Measurements from ENCODE around the gene CD164. TPM values are rescaled to one million over a fixed set of nuclear protein-coding genes. Genes with fewer than 3 reads are reported as not detected.
"Not testable (repeated sequence)": the region's sequence is repeated elsewhere in the genome, so short reads cannot be mapped to it uniquely, and the experiment has no call there.

CD164 gene
- total RNA-seq, 1 experiment from 2014 or later, result 95.6 TPM

DNA sequence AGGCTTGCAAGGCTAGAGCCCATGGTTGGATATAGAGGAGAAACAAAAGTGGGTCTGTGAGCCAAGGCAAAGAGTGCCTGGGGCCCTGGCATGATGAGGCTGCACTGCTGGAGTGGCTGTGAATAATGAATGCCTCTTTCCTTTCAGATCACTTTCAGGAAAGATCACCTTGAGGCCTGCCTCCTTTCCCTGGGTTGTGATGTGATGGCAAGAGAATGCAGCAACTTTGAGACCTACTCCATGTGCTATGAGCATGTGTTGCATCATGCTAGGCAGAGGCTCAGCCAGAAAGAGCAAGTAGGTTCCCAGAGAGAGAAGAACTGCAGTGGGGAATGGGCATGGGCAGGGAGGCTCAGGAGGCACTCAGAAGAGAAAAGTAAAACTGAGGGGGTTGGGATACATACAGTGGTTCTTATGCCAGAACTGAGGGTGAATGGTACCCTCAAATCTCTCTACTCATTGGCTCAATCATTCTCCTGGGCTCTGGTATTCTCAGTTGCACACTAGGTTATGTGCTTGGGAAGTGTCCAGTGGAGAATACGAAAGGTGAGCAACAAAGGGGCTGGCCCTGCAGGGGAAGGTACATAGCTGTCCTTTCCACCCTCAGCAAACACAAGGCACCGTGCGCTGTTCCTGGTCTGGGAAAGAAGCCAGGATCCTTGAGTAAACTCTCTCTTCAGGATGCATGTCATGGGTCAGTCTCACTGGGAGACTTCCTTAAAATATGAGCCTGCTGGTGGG lies 45.9 kb downstream of the CD164 start:
- TF ChIP-seq EZH2phosphoT487 (IDR thresholded peaks at IDR 0.05; ENCODE audit: borderline replicate concordance, low read length) (no peak), EZH2 (IDR thresholded peaks at IDR 0.05; ENCODE audit: low read length, unreplicated experiment) (no peak)
- TF ChIP-seq, protein P1, sequence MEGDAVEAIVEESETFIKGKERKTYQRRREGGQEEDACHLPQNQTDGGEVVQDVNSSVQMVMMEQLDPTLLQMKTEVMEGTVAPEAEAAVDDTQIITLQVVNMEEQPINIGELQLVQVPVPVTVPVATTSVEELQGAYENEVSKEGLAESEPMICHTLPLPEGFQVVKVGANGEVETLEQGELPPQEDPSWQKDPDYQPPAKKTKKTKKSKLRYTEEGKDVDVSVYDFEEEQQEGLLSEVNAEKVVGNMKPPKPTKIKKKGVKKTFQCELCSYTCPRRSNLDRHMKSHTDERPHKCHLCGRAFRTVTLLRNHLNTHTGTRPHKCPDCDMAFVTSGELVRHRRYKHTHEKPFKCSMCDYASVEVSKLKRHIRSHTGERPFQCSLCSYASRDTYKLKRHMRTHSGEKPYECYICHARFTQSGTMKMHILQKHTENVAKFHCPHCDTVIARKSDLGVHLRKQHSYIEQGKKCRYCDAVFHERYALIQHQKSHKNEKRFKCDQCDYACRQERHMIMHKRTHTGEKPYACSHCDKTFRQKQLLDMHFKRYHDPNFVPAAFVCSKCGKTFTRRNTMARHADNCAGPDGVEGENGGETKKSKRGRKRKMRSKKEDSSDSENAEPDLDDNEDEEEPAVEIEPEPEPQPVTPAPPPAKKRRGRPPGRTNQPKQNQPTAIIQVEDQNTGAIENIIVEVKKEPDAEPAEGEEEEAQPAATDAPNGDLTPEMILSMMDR (conservative IDR thresholded peaks at IDR 0.05; ENCODE audit: low read depth, low read length), result no peak
- TSS peak; percentile 90 for BruUV-seq (replicated peaks)
- peak overlapping the region; percentile 96 for H3K27ac ChIP-seq (ENCODE audit: low read length)
- intact Hi-C loops (cut with micrococcal nuclease), result loop anchor here (1.0 to 5.0 kb wide), 5 partner anchors 39 to 148 kb away; partner anchors contain the start of gene CD164
- H3K27me3 ChIP-seq (ENCODE audit: low read length), result no peaks in the 10 kb centered on the region
- peaks cover 23% of the 10 kb centered on the region for H3K4me1 ChIP-seq (ENCODE audit: insufficient read depth, low read length)
- ChIA-PET POLR2A (ENCODE audit: unreplicated experiment) (no interaction called here), CTCF (no interaction called here)
- H3K9me3 ChIP-seq (ENCODE audit: low read length), result no peaks in the 10 kb centered on the region
- peak; percentile 97 for DNase-seq
- ATAC-seq, result peak; percentile 95
- H3K9ac ChIP-seq (ENCODE audit: low read length), result peak overlapping the region; percentile 59
- H3F3A ChIP-seq (ENCODE audit: low read length, unreplicated experiment), result peaks cover 7% of the 10 kb centered on the region
- H3K4me3 ChIP-seq (ENCODE audit: low read length), result no peak overlapping the region
- H4K20me1 ChIP-seq (ENCODE audit: low read length), result no peaks in the 10 kb centered on the region
- H2AFZ ChIP-seq (ENCODE audit: low read length), result peak overlapping the region; percentile 33; the same call in 1 of the 2 replicates
- no peaks in the 10 kb centered on the region for H3K79me2 ChIP-seq (ENCODE audit: low read length)
- H3K4me2 ChIP-seq (ENCODE audit: low read length), result peak overlapping the region; percentile 60
- no peaks in the 10 kb centered on the region for H3K36me3 ChIP-seq (ENCODE audit: low read depth, low read length)
- no peaks in the 10 kb centered on the region for H3K9me2 ChIP-seq (replicated peaks; ENCODE audit: low read length)

DNA sequence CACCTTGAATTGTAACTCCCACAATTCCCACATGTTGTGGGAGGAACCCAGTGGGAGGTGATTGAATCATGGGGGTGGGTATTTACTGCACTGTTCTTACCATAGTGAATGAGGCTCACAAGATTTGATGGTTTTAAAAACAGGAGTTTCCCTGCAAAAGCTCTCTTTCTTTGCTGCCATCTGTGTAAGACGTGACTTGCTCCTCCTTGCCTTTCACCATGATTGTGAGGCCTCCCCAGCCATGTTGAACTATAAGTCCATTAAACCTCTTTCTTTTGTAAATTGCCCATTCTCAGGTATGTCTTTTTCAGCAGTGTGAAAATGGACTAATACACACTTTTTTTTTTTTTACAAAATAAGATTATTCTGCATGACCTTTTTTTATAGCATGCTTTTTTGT lies 48.4 kb downstream of the CD164 start:
- H3F3A ChIP-seq (ENCODE audit: low read length, unreplicated experiment); H3K9ac ChIP-seq (ENCODE audit: low read length); H2AFZ ChIP-seq (ENCODE audit: low read length); H3K79me2 ChIP-seq (ENCODE audit: low read length); H3K27me3 ChIP-seq (ENCODE audit: low read length); BruUV-seq (replicated peaks); ATAC-seq; CTCF ChIA-PET; H3K4me2 ChIP-seq (ENCODE audit: low read length); H3K9me3 ChIP-seq (ENCODE audit: low read length); H3K9me2 ChIP-seq (replicated peaks; ENCODE audit: low read length); DNase-seq; H3K36me3 ChIP-seq (ENCODE audit: low read depth, low read length); intact Hi-C loops (cut with micrococcal nuclease); H4K20me1 ChIP-seq (ENCODE audit: low read length); H3K4me3 ChIP-seq (ENCODE audit: low read length); POLR2A ChIA-PET (ENCODE audit: unreplicated experiment); H3K27ac ChIP-seq (ENCODE audit: low read length): not testable (repeated sequence)
- H3K4me1 ChIP-seq (ENCODE audit: insufficient read depth, low read length), result peaks cover 23% of the 10 kb centered on the region

DNA sequence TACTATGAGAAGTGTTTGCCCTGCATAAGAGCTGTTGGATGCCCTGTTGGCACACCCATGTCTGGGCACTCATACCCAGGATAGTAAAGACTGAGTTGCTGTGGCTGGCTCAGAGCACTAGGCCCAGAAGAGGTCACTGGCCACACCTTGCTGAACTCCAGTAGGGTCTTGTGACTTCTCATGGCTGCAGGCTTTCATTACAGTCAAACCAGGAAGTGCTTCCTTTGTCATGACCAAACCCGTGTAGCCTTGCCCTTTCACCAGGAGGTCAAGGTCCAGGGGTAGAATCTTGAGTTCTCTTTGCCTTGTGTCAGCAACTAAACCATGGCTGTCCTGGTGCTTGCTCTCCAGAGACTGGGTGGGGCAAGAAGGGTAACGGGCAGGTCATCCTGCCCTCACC lies 49.5 kb downstream of the CD164 start:
- H3K27ac ChIP-seq (ENCODE audit: low read length), result no peak overlapping the region
- H3K4me2 ChIP-seq (ENCODE audit: low read length), result no peak overlapping the region
- no peaks in the 10 kb centered on the region for H3K9me3 ChIP-seq (ENCODE audit: low read length)
- TF ChIP-seq EZH2 (IDR thresholded peaks at IDR 0.05; ENCODE audit: low read length, unreplicated experiment), result no peak
- no peak for TF ChIP-seq EZH2phosphoT487 (IDR thresholded peaks at IDR 0.05; ENCODE audit: borderline replicate concordance, low read length)
- TF ChIP-seq, protein P1 (conservative IDR thresholded peaks at IDR 0.05; ENCODE audit: low read depth, low read length), result no peak
- no peaks in the 10 kb centered on the region for H3K79me2 ChIP-seq (ENCODE audit: low read length)
- H3K4me1 ChIP-seq (ENCODE audit: insufficient read depth, low read length), result peaks cover 22% of the 10 kb centered on the region
- H2AFZ ChIP-seq (ENCODE audit: low read length), result no peak overlapping the region
- ATAC-seq (no peak), DNase-seq (no peak)
- ChIA-PET POLR2A (ENCODE audit: unreplicated experiment) (no interaction called here), CTCF (no interaction called here)
- H3K4me3 ChIP-seq (ENCODE audit: low read length), result no peak overlapping the region
- H3K36me3 ChIP-seq (ENCODE audit: low read depth, low read length), result no peaks in the 10 kb centered on the region
- H3K9ac ChIP-seq (ENCODE audit: low read length), result no peak overlapping the region
- BruUV-seq (replicated peaks), result no TSS peak
- intact Hi-C loops (cut with micrococcal nuclease), result no loop called here
- peaks cover 7% of the 10 kb centered on the region for H3F3A ChIP-seq (ENCODE audit: low read length, unreplicated experiment)
- H4K20me1 ChIP-seq (ENCODE audit: low read length), result no peaks in the 10 kb centered on the region
- H3K27me3 ChIP-seq (ENCODE audit: low read length), result no peaks in the 10 kb centered on the region
- H3K9me2 ChIP-seq (replicated peaks; ENCODE audit: low read length), result no peaks in the 10 kb centered on the region

All from PC-3 (cell line).